ENCODE measurements around the gene ARHGDIA. TPM values are rescaled to one million over a fixed set of nuclear protein-coding genes. Genes with fewer than 3 reads are reported as not detected.

ARHGDIA gene
- total RNA-seq, 6 experiments from 2014 or later = 92.4 to 162 (median 137) TPM

GRCh38 chr17:81898885-81899284, 27.7 kb upstream of the ARHGDIA start:
- TF ChIP-seq POLR2A (IDR thresholded peaks at IDR 0.05) (no peak), CTCF (IDR thresholded peaks at IDR 0.05) (no peak)
- peaks cover 0 to 21% (median 5%) of the 10 kb centered on the region in 4 donors for H3K4me1 ChIP-seq
- no peaks in the 10 kb centered on the region for H3K9me3 ChIP-seq
- intact Hi-C loops (cut with DNase I) = no loop called here
- H3K27ac ChIP-seq = no peak overlapping the region
- H3K4me3 ChIP-seq = no peak overlapping the region
- H3K27me3 ChIP-seq = no peaks in the 10 kb centered on the region
- DNase-seq = no peak
- peaks cover 0 to 42% (median 10%) of the 10 kb centered on the region in 4 donors for H3K36me3 ChIP-seq
- no peak for ATAC-seq
- 100% methylated on average over 2 of the region's 9 CpGs for WGBS (ENCODE audit: insufficient coverage, low coverage, low lambda C conversion rate, missing lambda C conversion rate)

- no peak overlapping the region for H3K4me3 ChIP-seq
- H3K9me3 ChIP-seq = no peaks in the 10 kb centered on the region
- WGBS (ENCODE audit: insufficient coverage, low coverage, low lambda C conversion rate, missing lambda C conversion rate) = 89% methylated on average over 10 of the region's 19 CpGs
- H3K36me3 ChIP-seq = peaks cover 0 to 42% (median 10%) of the 10 kb centered on the region in 4 donors
- DNase-seq (no peak), ATAC-seq (no peak)
- peaks cover 0 to 21% (median 5%) of the 10 kb centered on the region in 4 donors for H3K4me1 ChIP-seq
- intact Hi-C loops (cut with DNase I) = no loop called here
- H3K27ac ChIP-seq = no peak overlapping the region
- H3K27me3 ChIP-seq = no peaks in the 10 kb centered on the region
- TF ChIP-seq POLR2A (IDR thresholded peaks at IDR 0.05) (no peak), CTCF (IDR thresholded peaks at IDR 0.05) (no peak)
These were observed 27.1 kb upstream of the ARHGDIA start for GRCh38 chr17:81898029-81898866.

- H3K4me3 ChIP-seq = no peak overlapping the region
- whole genome bisulfite sequencing (ENCODE audit: insufficient coverage, low coverage, low lambda C conversion rate, missing lambda C conversion rate) = 90% methylated on average over 5 of the region's 11 CpGs
- H3K27me3 ChIP-seq = no peaks in the 10 kb centered on the region
- peaks cover 0 to 42% (median 10%) of the 10 kb centered on the region in 4 donors for H3K36me3 ChIP-seq
- no peak for ATAC-seq
- intact Hi-C loops (cut with DNase I) = no loop called here
- H3K4me1 ChIP-seq = peaks cover 0 to 12% (median 2%) of the 10 kb centered on the region in 4 donors
- TF ChIP-seq CTCF (IDR thresholded peaks at IDR 0.05) (no peak), POLR2A (IDR thresholded peaks at IDR 0.05) (no peak)
- no peak overlapping the region for H3K27ac ChIP-seq
- no peaks in the 10 kb centered on the region for H3K9me3 ChIP-seq
- no peak for DNase-seq
These were observed 24.3 kb upstream of the ARHGDIA start for GRCh38 chr17:81895400-81895799.

GRCh38 chr17:81891303-81891552, 20.1 kb upstream of the ARHGDIA start:
- peaks cover 0 to 19% (median 5%) of the 10 kb centered on the region in 4 donors for H3K4me1 ChIP-seq
- intact Hi-C loops (cut with DNase I) = no loop called here
- ATAC-seq (no peak), DNase-seq (no peak)
- H3K27me3 ChIP-seq = no peaks in the 10 kb centered on the region
- TF ChIP-seq POLR2A (IDR thresholded peaks at IDR 0.05) = no peak
- TF ChIP-seq CTCF (IDR thresholded peaks at IDR 0.05) = no peak
- no CpG with 5 or more reads among the region's 40 CpGs for WGBS (ENCODE audit: insufficient coverage, low coverage, low lambda C conversion rate, missing lambda C conversion rate)
- H3K4me3 ChIP-seq = peak overlapping the region; percentile 81 to 91 (median 91)
- no peaks in the 10 kb centered on the region for H3K9me3 ChIP-seq
- peak overlapping the region; percentile 15 to 75 (median 67) for H3K27ac ChIP-seq
- peaks cover 3 to 51% (median 18%) of the 10 kb centered on the region in 4 donors for H3K36me3 ChIP-seq
